ENCODE results near the gene UBE2M. TPM values are rescaled to one million over a fixed set of nuclear protein-coding genes. Genes with fewer than 3 reads are reported as not detected.
"Not testable (repeated sequence)": the region's sequence is repeated elsewhere in the genome, so short reads cannot be mapped to it uniquely, and the experiment has no call there.

The UBE2M gene
- polyA plus RNA-seq, 4 donors: 65.6 to 98.9 (median 96.5) TPM

DNA sequence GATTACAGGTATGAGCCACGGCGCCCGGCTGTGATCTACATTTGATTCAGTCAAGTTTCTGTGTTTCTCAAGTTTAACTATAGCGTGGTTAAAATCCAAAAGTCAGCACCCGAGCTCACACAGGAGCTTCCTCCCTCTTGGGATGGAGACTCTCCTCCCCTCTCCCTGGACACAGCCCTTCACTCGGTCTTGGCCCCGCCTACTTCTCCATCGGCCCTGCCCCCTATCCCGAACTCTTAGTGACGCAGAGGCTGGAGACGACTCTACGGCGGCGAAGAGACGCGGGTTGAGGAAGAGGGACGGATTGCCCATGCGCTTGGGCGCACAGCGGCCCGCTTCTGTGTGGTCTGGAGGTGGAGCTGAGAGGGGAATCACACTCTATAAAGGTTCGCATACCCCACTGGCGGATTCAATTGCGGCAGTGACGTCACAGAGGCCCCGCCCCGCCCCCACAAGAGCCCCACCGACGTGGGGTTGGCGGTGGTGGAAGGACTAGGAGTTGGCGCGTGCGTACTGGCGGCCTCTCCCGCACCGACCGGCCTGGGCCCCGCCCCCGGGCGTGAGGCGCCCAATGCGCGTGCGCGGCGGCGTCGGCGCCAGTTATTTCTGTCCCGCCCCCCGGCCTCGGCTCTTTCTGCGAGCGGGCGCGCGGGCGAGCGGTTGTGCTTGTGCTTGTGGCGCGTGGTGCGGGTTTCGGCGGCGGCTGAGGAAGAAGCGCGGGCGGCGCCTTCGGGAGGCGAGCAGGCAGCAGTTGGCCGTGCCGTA is 14.4 kb downstream of the UBE2M start, which contains the start of gene TRIM28:
TSS of gene TRIM28 (plus strand) at position 239 of the 765 bp plus-strand sequence. CDS start 694 bp downstream, outside the sequence.
- DNase-seq (ENCODE audit: low read depth in 4 of 4, low spot score in 3 of 4): peak; percentile 94 to 98 (median 96)

DNA sequence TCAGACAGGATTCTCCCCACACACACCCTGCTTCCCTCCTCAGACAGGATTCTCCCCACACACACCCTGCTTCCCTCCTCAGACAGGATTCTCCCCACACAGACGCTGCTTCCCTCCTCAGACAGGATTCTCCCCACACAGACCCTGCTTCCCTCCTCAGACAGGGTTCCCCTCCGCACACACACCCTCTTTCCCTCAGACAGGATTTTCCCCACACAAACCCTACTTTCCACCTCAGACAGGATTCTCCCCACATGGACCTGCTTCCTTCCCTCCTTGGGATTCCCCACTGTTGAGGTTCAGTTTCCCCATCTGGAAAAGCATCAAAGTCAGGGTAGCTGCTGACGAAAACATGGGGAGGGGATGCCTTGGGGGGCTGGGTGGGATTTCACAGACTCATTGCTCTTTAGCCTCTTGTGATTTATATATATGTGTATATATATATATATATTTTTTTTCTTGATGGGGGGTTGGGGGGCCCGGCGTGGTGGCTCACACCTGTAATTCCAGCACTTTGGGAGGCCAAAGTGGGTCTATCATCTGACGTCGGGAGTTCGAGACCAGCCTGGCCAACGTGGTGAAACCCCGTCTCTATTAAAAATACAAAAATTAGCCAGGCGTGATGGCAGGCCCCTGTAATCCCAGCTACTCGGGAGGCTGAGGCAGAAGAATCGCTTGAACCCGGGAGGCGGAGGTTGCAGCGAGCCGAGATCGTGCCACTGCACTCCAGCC is 15.6 kb downstream of the UBE2M start:
- DNase-seq (ENCODE audit: low read depth in 4 of 4, low spot score in 3 of 4): not testable (repeated sequence)

DNA sequence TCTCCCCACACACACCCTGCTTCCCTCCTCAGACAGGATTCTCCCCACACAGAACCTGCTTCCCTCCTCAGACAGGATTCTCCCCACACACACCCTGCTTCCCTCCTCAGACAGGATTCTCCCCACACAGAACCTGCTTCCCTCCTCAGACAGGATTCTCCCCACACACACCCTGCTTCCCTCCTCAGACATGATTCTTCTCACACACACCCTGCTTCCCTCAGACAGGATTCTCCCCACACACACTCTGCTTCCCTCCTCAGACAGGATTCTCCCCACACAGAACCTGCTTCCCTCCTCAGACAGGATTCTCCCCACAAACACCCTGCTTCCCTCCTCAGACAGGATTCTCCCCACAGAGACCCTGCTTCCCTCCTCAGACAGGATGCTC is 19.2 kb downstream of the UBE2M start:
- not testable (repeated sequence) for DNase-seq (ENCODE audit: low read depth in 4 of 4, low spot score in 3 of 4)

DNA sequence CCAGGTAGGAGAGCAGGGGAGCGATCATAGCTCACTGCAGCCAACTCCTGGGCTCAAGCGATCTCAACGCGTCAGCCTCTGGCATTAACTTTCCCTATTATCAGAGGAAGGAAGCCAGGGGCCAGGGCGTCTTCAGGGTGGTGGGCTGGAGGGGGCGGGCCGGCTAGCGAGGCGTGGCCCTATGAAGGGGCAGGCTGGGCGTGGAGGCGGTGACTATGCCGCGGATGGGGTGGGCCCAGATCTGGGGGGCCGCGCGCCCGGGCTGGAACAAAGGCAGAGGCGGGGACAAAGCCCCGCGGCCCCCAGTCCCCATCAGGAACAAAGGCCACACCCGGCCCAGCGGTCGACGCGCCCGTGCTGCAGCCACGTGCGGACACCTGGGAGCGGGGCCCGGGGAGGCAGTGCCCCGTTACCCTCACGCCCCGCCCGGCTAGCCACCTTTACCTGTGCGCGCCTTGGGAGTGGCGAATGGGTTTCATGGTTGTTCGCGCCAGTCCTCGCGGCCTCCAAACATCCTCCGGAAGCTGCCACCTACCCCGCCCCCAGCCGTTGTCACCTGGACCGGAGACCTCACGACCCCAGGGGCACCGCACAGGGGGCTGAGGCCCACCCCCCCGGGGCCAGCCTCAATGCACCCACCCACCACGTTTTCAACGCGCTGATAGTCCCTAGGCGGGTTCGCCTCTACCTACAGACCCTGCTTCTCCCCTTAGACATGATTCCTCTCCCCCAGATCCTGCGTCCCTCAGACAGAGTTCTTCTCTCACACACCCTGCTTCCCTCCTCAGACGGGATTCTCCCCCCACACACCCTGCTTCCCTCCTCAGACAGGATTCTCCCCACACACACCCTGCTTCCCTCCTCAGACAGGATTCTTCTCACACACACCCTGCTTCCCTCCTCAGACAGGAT is 19.9 kb downstream of the UBE2M start:
- DNase-seq (ENCODE audit: low read depth in 4 of 4, low spot score in 3 of 4): peak in 1 of 4 donors; percentile 58

DNA sequence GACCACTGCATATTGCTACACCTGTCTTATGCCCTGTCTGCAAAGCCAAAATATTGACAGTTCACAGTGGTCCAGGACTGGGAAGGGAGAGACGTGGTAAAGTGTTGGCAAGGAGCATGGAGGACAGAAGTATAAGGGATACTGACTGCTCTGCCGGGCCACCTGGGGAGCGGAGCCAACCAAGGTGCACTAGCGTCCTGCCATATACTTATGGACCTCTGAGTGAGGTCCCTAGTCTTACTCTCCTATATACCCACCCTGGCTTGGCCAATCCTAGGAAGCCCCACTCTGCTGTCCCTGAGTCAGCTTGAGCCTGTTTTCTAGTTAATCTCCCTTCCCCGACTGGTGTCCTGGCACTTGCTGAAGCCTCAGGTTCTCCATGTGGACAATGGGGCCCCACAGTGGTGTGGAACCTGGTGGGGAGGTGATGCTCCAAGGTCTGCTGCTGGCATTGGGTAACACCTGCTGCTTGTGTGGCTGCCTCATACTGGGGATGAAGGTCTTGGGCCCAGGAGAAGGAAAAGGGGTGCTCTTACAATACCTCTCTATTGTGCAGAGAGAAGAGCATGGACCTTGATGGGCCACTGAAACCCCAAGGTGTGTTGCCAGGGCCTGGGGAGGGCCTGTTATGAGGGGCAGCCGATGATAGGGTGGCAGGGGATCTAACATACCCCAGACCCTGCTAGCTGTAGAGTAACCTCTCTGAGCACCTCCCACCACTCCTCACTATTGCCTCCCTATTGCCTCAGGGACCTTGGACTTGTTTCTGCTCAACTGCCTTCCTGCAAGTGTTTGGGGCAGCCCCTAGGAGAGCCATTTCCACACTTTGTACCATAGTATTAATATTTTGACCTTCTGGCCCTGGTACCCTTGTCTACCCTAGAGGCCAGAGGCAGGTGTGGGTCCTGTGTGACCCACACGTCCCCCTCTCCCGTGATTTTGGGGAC is 21.3 kb downstream of the UBE2M start:
- no peak for DNase-seq (ENCODE audit: low read depth in 4 of 4, low spot score in 3 of 4)

DNA sequence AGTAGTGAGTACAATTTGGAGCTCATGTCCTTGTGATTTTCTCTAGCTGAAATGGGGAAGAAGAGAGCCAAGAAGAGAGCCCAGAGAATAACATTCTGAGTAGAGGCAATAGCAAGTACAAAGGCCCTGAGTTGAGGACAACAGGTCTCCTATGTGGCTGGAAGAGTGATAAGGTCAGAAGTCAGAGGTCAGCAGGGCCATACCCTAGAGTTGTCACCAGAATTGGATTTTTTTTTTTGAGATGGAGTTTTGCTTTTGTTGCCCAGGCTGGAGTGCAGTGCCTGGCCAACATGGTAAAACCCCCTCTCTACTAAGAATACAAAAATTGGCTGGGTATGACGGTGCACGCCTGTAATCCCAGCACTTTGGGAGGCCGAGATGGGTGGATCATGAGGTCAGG is 22.6 kb downstream of the UBE2M start:
- no peak for DNase-seq (ENCODE audit: low read depth in 4 of 4, low spot score in 3 of 4)

DNA sequence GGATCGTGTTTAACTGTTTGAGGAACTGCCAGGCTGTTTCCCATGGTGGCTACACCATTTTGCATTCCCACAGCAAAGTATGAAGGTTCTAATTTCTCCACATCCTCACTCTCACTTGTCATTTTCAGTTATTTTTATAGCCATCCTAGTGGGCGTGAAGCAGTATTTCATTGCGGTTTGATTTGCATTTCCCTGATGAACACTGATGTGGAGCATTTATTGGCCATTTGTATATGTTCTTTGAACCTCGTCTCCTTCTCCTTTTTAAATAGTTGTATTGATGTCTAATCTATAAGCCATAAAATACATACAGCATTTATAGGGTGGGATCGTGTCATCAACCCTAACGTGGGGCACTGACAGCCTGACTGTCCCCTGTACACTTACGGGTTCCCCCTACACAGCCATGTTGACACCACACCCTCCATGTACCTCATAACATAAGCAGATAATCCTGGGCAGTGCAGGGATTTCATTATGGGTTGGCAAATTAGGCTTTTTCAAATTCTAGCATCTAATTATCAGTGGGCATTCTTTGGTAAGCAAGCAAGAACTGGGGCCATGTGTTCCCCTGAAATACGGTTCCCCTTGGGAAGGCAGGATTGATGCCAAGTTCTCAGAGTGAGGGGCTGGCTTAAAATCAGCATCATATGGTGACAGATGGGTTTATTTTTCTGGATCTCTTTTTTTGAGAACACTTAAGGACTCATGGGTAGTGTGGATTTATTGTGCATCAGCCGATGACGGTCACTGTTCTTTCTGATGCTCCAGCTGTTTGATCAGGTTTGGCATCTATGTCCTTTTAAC is 27.2 kb downstream of the UBE2M start:
- no peak for DNase-seq (ENCODE audit: low read depth in 4 of 4, low spot score in 3 of 4)

DNA sequence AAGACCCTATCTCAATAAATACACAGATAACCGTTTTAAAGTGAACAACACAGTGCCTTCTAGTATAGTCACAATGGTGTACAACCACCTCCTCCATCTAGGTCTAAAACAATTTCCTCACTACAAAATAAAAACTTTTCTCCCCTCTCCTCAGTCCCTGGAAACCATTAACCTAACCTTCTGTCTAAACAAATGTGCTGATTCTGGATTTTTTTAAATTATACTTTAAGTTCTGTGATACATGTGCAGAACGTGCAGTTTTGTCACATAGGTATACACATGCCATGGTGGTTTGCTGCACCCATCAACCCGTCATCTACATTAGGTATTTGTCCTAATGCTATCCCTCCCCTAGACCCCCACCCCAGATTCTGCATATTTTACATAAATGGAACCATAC is 29.0 kb downstream of the UBE2M start:
- DNase-seq (ENCODE audit: low read depth in 4 of 4, low spot score in 3 of 4): no peak

DNA sequence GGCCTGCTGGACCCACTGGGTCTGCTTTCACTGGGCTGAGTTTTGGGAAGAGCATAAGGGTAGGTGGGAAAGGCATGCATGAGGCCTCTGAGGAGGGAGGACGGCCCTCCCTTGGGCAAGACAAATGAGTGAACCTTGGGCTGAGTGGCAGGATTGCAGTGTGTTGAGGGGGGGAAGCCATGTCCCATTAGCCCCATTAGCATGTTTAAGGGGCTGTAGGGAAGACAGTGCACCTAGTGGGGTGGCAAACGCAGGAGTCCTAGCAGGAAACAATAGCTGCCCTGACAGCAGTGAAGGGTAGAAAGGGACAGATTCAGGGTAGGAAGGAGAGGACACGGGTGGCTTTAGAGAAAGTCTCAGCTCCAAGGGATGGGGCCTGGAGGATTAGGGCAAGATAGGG is 35.7 kb downstream of the UBE2M start:
- DNase-seq (ENCODE audit: low read depth in 4 of 4, low spot score in 3 of 4): no peak

DNA sequence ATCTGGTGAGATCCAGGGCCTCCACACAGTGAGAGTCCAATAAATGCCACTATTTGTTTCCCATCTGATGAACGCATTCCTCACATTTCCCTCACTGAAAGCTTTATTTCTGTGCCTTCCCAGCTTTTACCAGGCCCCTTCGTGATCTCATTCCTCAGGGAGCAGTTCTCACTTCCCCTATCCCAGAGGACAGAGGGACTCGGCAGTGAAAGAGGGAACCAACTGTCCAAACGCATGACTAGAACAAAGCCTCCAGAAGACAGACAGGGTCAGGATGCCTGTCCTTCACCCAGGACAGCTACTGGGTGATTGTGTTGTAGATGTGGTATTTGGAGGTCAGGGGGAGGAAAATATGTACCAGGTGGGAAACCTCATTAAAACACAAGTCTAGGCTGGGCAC is 36.8 kb downstream of the UBE2M start:
- DNase-seq (ENCODE audit: low read depth in 4 of 4, low spot score in 3 of 4): no peak

DNA sequence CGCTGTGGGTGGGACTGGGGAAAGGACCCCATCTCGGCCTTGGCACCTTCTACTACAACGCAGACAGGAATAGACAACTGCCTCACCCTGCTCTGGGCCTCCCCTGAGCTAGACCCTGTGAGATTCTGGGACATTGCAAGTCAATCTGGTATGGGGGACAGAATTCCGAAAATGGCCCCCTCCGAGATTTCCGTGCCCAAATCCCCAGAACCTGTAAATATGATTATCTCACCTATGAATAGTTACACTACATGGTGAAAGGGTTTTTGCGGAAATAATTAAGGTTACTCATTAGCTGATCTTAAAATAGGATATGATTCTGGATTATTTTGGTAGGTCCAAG is 38.2 kb downstream of the UBE2M start:
- no peak for DNase-seq (ENCODE audit: low read depth in 4 of 4, low spot score in 3 of 4)

DNA sequence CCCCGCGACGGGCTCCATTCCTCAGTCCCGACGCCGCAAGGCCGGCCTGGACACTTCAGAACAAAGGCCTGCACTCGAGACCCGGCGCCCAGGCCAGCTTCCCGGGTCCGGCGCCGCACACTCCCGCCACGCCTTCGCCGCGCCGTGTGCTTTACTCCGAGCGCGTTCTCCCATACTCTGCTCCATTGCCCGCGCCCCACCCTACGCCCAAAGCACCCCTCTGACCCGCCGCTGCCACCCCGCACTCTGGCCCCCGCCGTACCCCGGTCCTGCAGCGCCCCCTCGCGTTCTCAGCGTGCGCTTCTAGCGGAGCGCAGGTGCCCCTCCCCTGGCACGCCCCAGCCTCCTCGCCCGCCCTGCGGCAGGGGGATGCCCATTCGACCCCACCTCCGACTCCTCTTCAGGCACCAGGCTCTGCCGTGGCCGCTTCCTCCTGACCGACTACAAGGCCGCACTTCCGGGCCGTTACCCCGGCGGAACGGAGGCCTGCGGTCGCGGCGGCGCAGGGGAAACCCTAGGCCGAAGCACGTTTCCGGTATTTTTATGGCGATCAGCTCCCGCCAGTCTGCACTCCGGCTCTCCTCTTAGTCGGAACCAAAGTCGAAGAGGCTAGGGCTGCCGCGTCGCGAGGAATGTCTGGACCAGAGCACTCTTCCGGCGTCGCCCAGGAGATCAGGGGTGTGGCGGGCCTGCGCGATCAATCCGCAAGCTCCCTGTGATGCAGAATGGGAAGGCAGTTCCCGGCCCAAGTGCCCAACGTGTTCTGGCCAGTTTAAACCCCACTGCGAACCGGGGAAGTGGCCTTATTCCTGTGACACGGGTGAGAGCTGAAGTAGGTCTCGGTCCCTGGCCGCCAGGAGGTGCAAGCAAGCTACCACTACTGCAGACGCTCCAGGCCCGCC is 38.8 kb downstream of the UBE2M start, which contains the start of gene ZBTB45:
TSS of gene ZBTB45 (minus strand) at position 456 of the 902 bp plus-strand sequence. CDS start 2,137 bp downstream, outside the sequence.
- peak; percentile 85 to 91 (median 90) for DNase-seq (ENCODE audit: low read depth in 4 of 4, low spot score in 3 of 4)

DNA sequence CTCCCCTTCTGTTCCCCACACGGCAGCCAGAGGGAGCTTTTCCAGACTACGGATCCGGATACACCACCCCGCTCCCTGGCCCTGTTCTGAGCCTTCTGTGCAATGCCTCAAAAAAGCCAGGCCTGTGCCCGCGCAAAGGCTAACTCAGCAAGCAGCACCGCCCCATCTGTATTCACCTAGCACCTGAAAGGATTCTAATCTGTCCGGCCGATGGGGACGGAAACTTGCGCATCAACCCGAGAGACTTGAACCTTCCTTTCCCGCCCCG is 39.4 kb downstream of the UBE2M start:
- DNase-seq (ENCODE audit: low read depth in 4 of 4, low spot score in 3 of 4): peak; percentile 50 to 60 (median 58)

DNA sequence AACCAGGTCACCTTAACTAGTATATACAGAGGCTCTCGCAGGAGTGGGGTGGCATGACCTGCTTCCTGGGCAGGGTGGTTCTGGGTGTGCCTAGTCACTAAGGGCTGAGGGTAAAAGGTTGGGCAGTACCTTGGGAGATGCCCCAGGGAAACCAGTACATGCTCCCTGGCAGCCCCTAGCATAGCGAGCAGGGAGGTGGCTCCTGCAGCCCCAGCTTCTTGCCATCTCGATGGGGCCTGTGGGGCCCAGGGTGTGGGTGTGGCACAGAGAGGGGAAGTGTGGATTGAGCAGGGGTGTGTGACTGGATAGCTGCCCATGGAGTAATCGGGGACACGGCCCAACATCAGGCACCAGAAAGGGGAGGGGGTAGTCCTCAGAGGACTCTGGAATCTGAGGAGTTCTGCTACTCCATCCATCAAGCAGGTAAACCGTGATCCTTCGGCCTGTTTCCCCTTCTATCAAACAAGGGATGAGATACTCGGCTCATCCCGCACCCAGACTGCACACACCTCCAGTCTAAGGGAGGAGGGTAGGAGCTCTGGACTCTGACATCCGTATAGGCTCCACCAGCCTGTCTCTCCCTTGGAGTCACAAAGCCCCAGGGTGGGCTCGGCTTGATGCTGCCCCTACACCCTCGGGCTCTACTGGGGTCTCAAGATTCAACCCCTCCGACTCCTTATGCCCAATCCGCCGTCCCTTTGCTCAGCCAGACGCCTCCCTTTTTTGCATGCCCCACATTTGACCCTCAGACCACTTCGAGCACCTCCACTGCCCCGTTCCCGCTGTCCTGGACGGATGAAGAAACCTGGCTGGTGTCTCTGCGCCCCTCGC is 39.9 kb downstream of the UBE2M start:
- DNase-seq (ENCODE audit: low read depth in 4 of 4, low spot score in 3 of 4): no peak

DNA sequence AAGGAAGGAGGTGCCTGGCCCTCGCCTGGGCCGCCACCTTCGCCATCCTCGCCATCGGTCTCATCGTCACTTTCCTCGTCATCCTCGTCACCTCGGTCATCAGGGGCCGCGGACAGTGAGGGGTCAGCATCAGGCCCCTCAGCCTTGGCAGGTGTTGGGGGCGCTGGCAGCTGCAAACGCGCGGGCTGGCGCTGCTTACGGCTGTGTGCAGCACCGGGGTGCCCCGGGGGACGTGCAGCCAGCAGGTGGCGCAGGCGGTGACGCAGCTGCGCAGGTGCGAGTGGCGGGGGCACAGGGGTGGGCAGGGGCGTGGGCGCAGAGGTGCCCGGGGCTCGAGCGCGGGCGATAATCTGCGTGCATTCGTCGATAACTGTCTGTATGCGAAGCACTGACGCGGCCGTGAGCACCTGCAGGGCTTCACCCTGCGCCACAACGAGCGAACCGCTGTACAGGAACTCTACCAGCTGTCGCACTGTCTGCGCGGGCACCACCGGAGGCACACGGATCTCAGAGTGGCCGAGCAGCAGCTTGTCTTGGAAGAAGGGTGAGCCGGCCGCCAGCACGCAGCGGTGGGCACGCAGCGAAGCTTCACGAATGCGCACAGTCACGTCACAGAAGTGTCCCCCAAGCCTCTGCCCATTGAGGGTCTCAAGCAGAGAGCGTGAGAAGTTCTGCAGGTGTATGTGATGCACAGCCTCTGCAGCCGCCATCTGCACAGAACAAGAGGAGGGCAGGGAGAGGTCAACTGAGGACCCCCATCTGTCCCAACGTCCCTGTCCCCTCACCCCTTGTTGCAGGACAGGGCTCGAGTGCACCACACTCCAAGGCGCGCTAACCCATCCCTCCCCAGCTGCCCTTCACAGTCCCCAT is 41.2 kb downstream of the UBE2M start:
- DNase-seq (ENCODE audit: low read depth in 4 of 4, low spot score in 3 of 4): no peak

DNA sequence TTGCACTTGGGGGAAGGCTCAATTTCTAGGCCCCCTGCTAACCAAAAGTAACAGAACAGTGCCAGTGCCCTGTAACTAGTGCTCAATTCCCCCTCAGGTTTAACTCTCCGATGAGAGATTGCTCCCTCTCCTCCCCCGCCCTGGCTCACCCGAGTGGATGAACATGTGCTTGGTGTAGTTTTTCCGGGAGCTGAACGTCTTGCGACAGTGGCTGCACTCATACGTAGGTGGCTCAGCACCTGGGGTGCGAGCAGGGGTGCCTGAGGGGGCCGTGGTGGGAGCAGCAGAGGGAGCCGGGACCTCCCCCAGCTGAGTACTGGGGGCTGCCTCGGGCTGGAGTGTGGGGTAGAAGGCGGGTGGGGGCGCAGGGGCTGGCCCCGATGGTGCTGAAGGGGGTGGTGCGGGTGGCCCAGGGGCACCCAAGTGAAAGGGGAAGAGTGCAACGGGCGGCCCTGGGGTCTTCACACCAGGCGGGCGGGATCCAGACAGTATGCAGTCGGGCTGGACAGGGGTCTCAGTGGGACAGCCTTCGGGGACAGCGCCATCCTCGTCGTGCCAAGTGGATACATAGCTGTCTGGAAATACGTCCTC is 42.1 kb downstream of the UBE2M start:
- no peak for DNase-seq (ENCODE audit: low read depth in 4 of 4, low spot score in 3 of 4)

Measured in left renal pelvis (tissue), 4 donors.